Osteoblast (primary cell): ENCODE measurements around the gene CRTC1. TPM values are rescaled to one million over a fixed set of nuclear protein-coding genes. Genes with fewer than 3 reads are reported as not detected.

Experiments used
- DNase-seq: peaks from one replicate; pipeline ENCODE4 v3.0.0; 2011; ENCODE audit warnings: low spot score, mixed read lengths; ENCODE audit not compliant: insufficient read length; ENCODE audit errors: missing footprints
- H2AFZ ChIP-seq: 2 replicates; pipeline ENCODE4 v1.6.0; 2011; ENCODE audit warnings: mild to moderate bottlenecking, low read length
- H3K27ac ChIP-seq: 2 replicates; pipeline ENCODE4 v1.5.1; 2011; ENCODE audit warnings: mild to moderate bottlenecking, low read depth, low read length, moderate library complexity
- H3K27me3 ChIP-seq: 2 replicates; pipeline ENCODE4 v1.6.0; 2012; ENCODE audit warnings: mild to moderate bottlenecking, control low read depth, inconsistent platforms, low read length, moderate library complexity; ENCODE audit not compliant: insufficient read depth
- H3K36me3 ChIP-seq: 2 replicates; pipeline ENCODE4 v1.5.1; 2011; ENCODE audit warnings: mild to moderate bottlenecking, low read length, control low read depth, moderate library complexity; ENCODE audit not compliant: insufficient read depth
- H3K4me1 ChIP-seq: 2 replicates; pipeline ENCODE4 v1.5.1; 2011; ENCODE audit warnings: mild to moderate bottlenecking, low read length, control low read depth, moderate library complexity; ENCODE audit not compliant: insufficient read depth
- H3K4me2 ChIP-seq: 2 replicates; pipeline ENCODE4 v1.6.0; 2011; ENCODE audit warnings: mild to moderate bottlenecking, low read length; ENCODE audit not compliant: insufficient read depth
- H3K4me3 ChIP-seq: fragments of 200-600 bp; sonication (generic); 3 replicates; pipeline ENCODE4 v1.5.1; 2012; ENCODE audit warnings: mild to moderate bottlenecking, low read length, inconsistent platforms; ENCODE audit not compliant: insufficient read depth
- H3K79me2 ChIP-seq: 2 replicates; pipeline ENCODE4 v1.6.0; 2012; ENCODE audit warnings: mild to moderate bottlenecking, low read length, control low read depth, inconsistent platforms; ENCODE audit not compliant: insufficient read depth
- H3K9me3 ChIP-seq: 2 replicates; pipeline ENCODE4 v1.5.1; 2011; ENCODE audit warnings: low read depth, low read length, control low read depth
- H4K20me1 ChIP-seq: 2 replicates; pipeline ENCODE4 v1.6.0; 2012; ENCODE audit warnings: mild to moderate bottlenecking, low read length, control low read depth; ENCODE audit not compliant: insufficient read depth
- CTCF ChIP-seq: IDR thresholded peaks from 2 replicates; pipeline ENCODE4 v1.5.1; 2011; ENCODE audit warnings: mild to moderate bottlenecking, low read depth, low read length, moderate library complexity; ENCODE audit errors: extremely low read depth
- total RNA-seq: library from RNA; depleted of rRNA; stranded (reverse); fragments of >200 nt; gene quantifications from 2 replicates; pipeline ENCODE4 v1.2.3, GENCODE V29; 2012

CRTC1 gene
- total RNA-seq, 1 donor = 4.0 TPM

GRCh38 chr19:18646535-18647370 is 36.7 kb upstream of the CRTC1 start:
- peaks cover 7% of the 10 kb centered on the region for H3K36me3 ChIP-seq
- H2AFZ ChIP-seq = no peak overlapping the region
- no peak overlapping the region for H3K27ac ChIP-seq
- H3K4me3 ChIP-seq = no peak overlapping the region
- no peaks in the 10 kb centered on the region for H3K27me3 ChIP-seq
- no peaks in the 10 kb centered on the region for H4K20me1 ChIP-seq
- peak; percentile 70 for DNase-seq
- H3K9me3 ChIP-seq = peaks cover 2% of the 10 kb centered on the region
- TF ChIP-seq CTCF = no peak
- peaks cover 63% of the 10 kb centered on the region for H3K79me2 ChIP-seq
- H3K4me2 ChIP-seq = no peak overlapping the region
- peaks cover 43% of the 10 kb centered on the region for H3K4me1 ChIP-seq

DNA sequence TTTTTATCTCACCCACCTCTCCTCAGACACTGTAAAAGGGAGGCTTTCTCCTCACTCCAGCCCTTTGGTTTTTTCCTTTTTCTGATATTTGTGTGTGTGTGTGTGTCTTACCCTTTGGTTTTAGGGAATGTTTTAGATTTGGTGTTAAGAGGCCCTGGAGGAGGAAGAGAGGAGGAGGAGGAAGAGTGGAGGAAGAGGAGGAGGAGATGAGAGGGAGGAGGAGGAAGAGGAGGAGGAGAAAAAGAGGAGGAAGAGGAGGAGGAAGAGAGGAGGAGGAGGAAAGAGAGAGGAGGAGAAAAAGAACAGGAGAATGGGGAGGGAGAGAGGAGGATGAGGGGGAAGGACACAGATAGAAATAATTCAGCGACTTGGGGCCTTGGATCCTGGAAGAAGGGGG is 36.1 kb upstream of the CRTC1 start:
- Histone ChIP-seq H3K27me3 (no peaks in the 10 kb centered on the region), H3K4me3 (no peak overlapping the region), H4K20me1 (no peaks in the 10 kb centered on the region), H3K9me3 (peaks cover 2% of the 10 kb centered on the region), H3K36me3 (peaks cover 7% of the 10 kb centered on the region), H3K4me2 (no peak overlapping the region), H3K4me1 (peaks cover 45% of the 10 kb centered on the region), H3K27ac (no peak overlapping the region), H3K79me2 (peaks cover 63% of the 10 kb centered on the region), H2AFZ (no peak overlapping the region)
- DNase-seq = peak; percentile 49
- no peak for TF ChIP-seq CTCF

DNA sequence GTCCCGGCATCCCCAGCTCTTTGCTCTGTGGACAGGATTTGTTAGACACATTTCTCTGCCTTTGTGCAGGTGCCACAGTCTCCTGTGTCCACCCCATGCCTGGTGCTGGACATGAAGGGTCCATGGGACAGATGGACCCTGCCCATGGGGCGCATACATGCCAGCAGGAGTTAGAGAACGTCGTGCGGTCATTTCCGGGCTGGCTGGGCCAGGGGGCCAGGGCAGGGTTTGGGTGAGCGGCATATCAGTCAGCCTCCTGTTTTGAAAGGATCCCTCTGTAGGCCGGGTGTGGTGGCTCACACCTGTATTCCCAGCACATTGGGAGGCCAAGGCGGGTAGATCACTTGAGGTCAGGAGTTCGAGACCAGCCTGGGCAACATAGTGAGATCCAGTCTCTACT is 35.7 kb upstream of the CRTC1 start:
- no peak for TF ChIP-seq CTCF
- H3K4me2 ChIP-seq = no peak overlapping the region
- peaks cover 2% of the 10 kb centered on the region for H3K9me3 ChIP-seq
- peaks cover 45% of the 10 kb centered on the region for H3K4me1 ChIP-seq
- no peaks in the 10 kb centered on the region for H3K27me3 ChIP-seq
- H3K36me3 ChIP-seq = peaks cover 7% of the 10 kb centered on the region
- no peaks in the 10 kb centered on the region for H4K20me1 ChIP-seq
- no peak overlapping the region for H3K4me3 ChIP-seq
- H3K27ac ChIP-seq = no peak overlapping the region
- peak; percentile 21 for DNase-seq
- H3K79me2 ChIP-seq = peaks cover 67% of the 10 kb centered on the region
- H2AFZ ChIP-seq = no peak overlapping the region

- no peak overlapping the region for H2AFZ ChIP-seq
- H4K20me1 ChIP-seq = no peaks in the 10 kb centered on the region
- H3K4me2 ChIP-seq = peak overlapping the region; percentile 84
- peaks cover 1% of the 10 kb centered on the region for H3K36me3 ChIP-seq
- H3K79me2 ChIP-seq = peaks cover 64% of the 10 kb centered on the region
- peak overlapping the region; percentile 54 for H3K4me3 ChIP-seq
- H3K9me3 ChIP-seq = peaks cover 2% of the 10 kb centered on the region
- no peak for TF ChIP-seq CTCF
- H3K4me1 ChIP-seq = peaks cover 45% of the 10 kb centered on the region
- peak; percentile 66 for DNase-seq
- H3K27ac ChIP-seq = peak overlapping the region; percentile 100
- H3K27me3 ChIP-seq = no peaks in the 10 kb centered on the region
These were observed 34.5 kb upstream of the CRTC1 start for GRCh38 chr19:18648973-18649315.
